H1 (cell line): Measurements from ENCODE around the gene DICER1. TPM values are rescaled to one million over a fixed set of nuclear protein-coding genes. Genes with fewer than 3 reads are reported as not detected.

ENCODE experiments used
- CHD7 ChIP-seq: fragments of 300-600 bp; sonication (generic); IDR thresholded peaks from 2 replicates; pipeline ENCODE4 v1.7.1; 2012; ENCODE audit warnings: low read length, moderate library complexity, mild to moderate bottlenecking, inconsistent platforms; ENCODE audit not compliant: insufficient replicate concordance
- CREB1 ChIP-seq: IDR thresholded peaks from 2 replicates; pipeline ENCODE4 v1.6.1; 2012; ENCODE audit warnings: inconsistent platforms
- CTBP2 ChIP-seq: IDR thresholded peaks from 2 replicates; pipeline ENCODE4 v1.7.0; 2011; ENCODE audit warnings: borderline replicate concordance, mild to moderate bottlenecking, moderate library complexity, mixed read lengths, low read length; ENCODE audit not compliant: insufficient read depth, insufficient read length
- MAFK ChIP-seq: IDR thresholded peaks from 2 replicates; pipeline ENCODE4 v1.6.1; 2012; ENCODE audit warnings: low read depth, mild to moderate bottlenecking, improper control_type of control experiment, low read length
- POLR2A ChIP-seq, 2 experiments: IDR thresholded peaks; 1 replicate in 1 of 2; 2 replicates in 1 of 2; pipeline ENCODE4 v1.6.1; 2011; ENCODE audit warnings: low read depth in 2 of 2, low read length in 2 of 2, mild to moderate bottlenecking in 2 of 2; ENCODE audit errors: control extremely low read depth in 1 of 2
- SAP30 ChIP-seq: fragments of 300-600 bp; sonication (generic); IDR thresholded peaks from 2 replicates; pipeline ENCODE4 v1.7.1; 2012; ENCODE audit warnings: low read length, moderate library complexity, mild to moderate bottlenecking, inconsistent platforms; ENCODE audit not compliant: insufficient read depth, insufficient replicate concordance
- SIRT6 ChIP-seq: IDR thresholded peaks from one replicate; pipeline ENCODE4 v1.7.1; 2012; ENCODE audit warnings: low read length, inconsistent platforms
- SIX5 ChIP-seq: IDR thresholded peaks from 2 replicates; pipeline ENCODE4 v1.6.1; 2011; ENCODE audit warnings: mild to moderate bottlenecking, low read depth, low read length
- SP2 ChIP-seq: IDR thresholded peaks from 2 replicates; pipeline ENCODE4 v1.6.1; 2012; ENCODE audit warnings: mild to moderate bottlenecking, low read length, inconsistent platforms
- TEAD4 ChIP-seq: IDR thresholded peaks from 2 replicates; pipeline ENCODE4 v1.6.1; 2012; ENCODE audit warnings: low read depth, low read length, inconsistent platforms, mixed read lengths
- polyA plus RNA-seq, 7 experiments: library from polyadenylated mRNA; depleted of rRNA in 3 of 7; stranded (reverse) in 5 of 7; unstranded in 2 of 7; fragments of >200 nt in 5 of 7; fragments of 200-250 nt in 2 of 7; gene quantifications; 1 replicate in 5 of 7; 2 replicates in 1 of 7; 4 replicates in 1 of 7; pipeline versions ENCODE4 v1.2.1 to v1.2.3, GENCODE V29; 2011 to 2013; ENCODE audit warnings: missing spikeins in 2 of 7, mixed read lengths in 2 of 7
- total RNA-seq: library from RNA; stranded (reverse); fragmentation: NEBNext Ultra II Directional; extraction: Animal tissue kit (Norgen Biotek cat#: 25700); gene quantifications from 2 replicates; pipeline ENCODE4 v1.2.1, GENCODE V29; 2021

Gene DICER1
- total and polyA plus RNA-seq, 2 of the 8 experiments (the other 6 are each of a cell fraction or from before 2014, with no cell fraction given): 11.9 to 61.8 TPM

- TF ChIP-seq CHD7: no peak
- no peak for TF ChIP-seq POLR2A (IDR thresholded peaks at IDR 0.05; ENCODE audit: control extremely low read depth in 1 of 2, low read depth in 2 of 2, low read length in 2 of 2)
- TF ChIP-seq CTBP2: no peak
- TF ChIP-seq SP2: no peak
- TF ChIP-seq MAFK: no peak
- TF ChIP-seq CREB1: no peak
- TF ChIP-seq SAP30: no peak
- TF ChIP-seq SIRT6: no peak
- no peak for TF ChIP-seq SIX5
- TF ChIP-seq TEAD4: no peak
Measured at GRCh38 chr14:95125915-95126314, 31.4 kb downstream of the DICER1 start (continued).
